Lung (tissue), 12 donors: ENCODE measurements around the gene ACOT13. TPM values are rescaled to one million over a fixed set of nuclear protein-coding genes. Genes with fewer than 3 reads are reported as not detected.
A peak's percentile ranks its signal among the peaks of the same experiment; 100 is the strongest.

ENCODE experiments used
- ATAC-seq: fragments of 200-7000 bp; cut with Tn5 transposase; one replicate; pipeline ENCODE4 v1.9.1; 2020; ENCODE audit warnings: moderate number of reproducible peaks; ENCODE audit not compliant: insufficient read depth, low FRiP score
- DNase-seq, 3 donors: peaks; one replicate each; pipeline ENCODE4 v3.0.0-alpha.2; 2013 to 2017
- H3K27ac ChIP-seq, 2 donors: one replicate each; pipeline ENCODE4 v1.5.1; 2013; ENCODE audit warnings: mild to moderate bottlenecking in 2 of 2, moderate library complexity in 2 of 2, control low read depth in 1 of 2, inconsistent platforms in 1 of 2, low read depth in 1 of 2, low read length in 1 of 2
- H3K27me3 ChIP-seq, 3 donors: one replicate each; pipeline ENCODE4 v1.5.1; 2013; ENCODE audit warnings: low read length in 2 of 3; ENCODE audit not compliant: control insufficient read depth in 3 of 3, insufficient read depth in 3 of 3
- H3K36me3 ChIP-seq, 4 donors: one replicate each; pipeline ENCODE4 v1.5.1; 2013; ENCODE audit warnings: low read length in 4 of 4, mild to moderate bottlenecking in 1 of 4, moderate library complexity in 1 of 4; ENCODE audit not compliant: control insufficient read depth in 4 of 4, insufficient read depth in 4 of 4
- H3K4me1 ChIP-seq, 5 donors: one replicate each; pipeline ENCODE4 v1.5.1; 2013; ENCODE audit warnings: low read length in 5 of 5, mild to moderate bottlenecking in 2 of 5, moderate library complexity in 1 of 5; ENCODE audit not compliant: control insufficient read depth in 5 of 5, insufficient read depth in 5 of 5
- H3K4me3 ChIP-seq: one replicate; pipeline ENCODE4 v1.5.1; 2013; ENCODE audit warnings: mild to moderate bottlenecking, control low read depth, moderate library complexity
- H3K9ac ChIP-seq, 2 donors: one replicate each; pipeline ENCODE4 v1.5.1; 2013; ENCODE audit warnings: low read length in 2 of 2, control low read depth in 1 of 2; ENCODE audit not compliant: insufficient read depth in 1 of 2
- H3K9me3 ChIP-seq, 4 donors: one replicate each; pipeline ENCODE4 v1.5.1; 2013; ENCODE audit warnings: low read length in 3 of 4, mild to moderate bottlenecking in 1 of 4, moderate library complexity in 1 of 4; ENCODE audit not compliant: control insufficient read depth in 4 of 4, insufficient read depth in 3 of 4
- WGBS, 2 donors: extraction: QIAGEN DNeasy Blood & Tissue Kit; methylation state at CpG; one replicate each; pipeline ENCODE4 v1.1.7; 2013; 5-methylcytosine and 5-hydroxymethylcytosine counted together
- polyA plus RNA-seq, 2 donors: library from polyadenylated mRNA; stranded (reverse); fragments of 200-250 nt; gene quantifications; one replicate each; pipeline ENCODE4 v1.2.1, GENCODE V29; 2013
- total RNA-seq, 2 donors: library from RNA; depleted of rRNA in 1 of 2; stranded (reverse); fragments of >200 nt in 1 of 2; gene quantifications; one replicate each; pipeline ENCODE4 v1.2.1, GENCODE V29; 2014 to 2021
- TF ChIP-seq, protein P1 (sequence below): IDR thresholded peaks from 2 replicates; pipeline ENCODE4 v1.5.1; 2012; ENCODE audit warnings: mild to moderate bottlenecking; ENCODE audit errors: control extremely low read depth, extremely low read depth
- donor health status: control.
- donor health status: control.
- donor health status: Bipolar disorder and iron deficiency.
- donor health status: healthy.
- donor health status: DM: yes; HTN: yes; CAD: no.

Gene ACOT13
- total and polyA plus RNA-seq, 4 donors = 4.7 to 59.3 (median 14.3) TPM

DNA sequence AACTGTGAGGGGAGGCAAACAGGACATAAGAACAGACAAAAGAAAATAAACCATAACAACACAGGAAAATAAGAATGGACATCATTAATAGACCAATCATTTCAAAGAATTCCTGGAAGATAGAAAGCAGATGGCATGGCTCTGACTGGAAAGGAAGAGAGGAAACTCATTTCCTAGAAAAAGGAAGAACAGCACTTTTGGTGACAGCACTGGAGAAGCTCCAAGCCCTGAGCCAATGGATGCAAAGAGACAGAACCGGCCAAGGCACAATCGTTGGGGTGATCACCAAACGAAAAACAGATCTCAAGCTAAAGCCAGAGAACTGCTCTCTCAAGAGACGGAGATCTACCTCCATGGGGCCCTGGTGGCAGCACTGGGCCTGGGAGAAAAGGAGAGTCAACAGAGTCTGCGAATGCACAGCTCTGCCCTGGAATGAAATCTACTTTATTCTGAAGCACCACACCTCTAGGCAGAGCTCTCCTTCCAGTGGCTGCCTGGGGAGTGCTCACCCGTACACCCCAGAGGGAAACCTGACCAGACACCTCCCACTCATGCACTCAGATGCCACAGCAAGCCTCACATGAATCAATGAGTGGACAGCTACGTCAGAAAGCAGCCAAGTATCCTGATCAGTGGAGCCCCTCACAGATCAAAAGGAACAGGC lies 45.1 kb upstream of the ACOT13 start:
- no peak for ATAC-seq
- Histone ChIP-seq H3K27me3 (no peaks in the 10 kb centered on the region), H3K9me3 (no peaks in the 10 kb centered on the region), H3K4me1 (no peaks in the 10 kb centered on the region), H3K36me3 (no peaks in the 10 kb centered on the region), H3K27ac (no peak overlapping the region), H3K9ac (no peak overlapping the region), H3K4me3 (no peak overlapping the region)
- WGBS, 2 donors = 73 to 87% methylated on average over 7 of the region's 7 CpGs
- DNase-seq = no peak
- TF ChIP-seq, protein P1, sequence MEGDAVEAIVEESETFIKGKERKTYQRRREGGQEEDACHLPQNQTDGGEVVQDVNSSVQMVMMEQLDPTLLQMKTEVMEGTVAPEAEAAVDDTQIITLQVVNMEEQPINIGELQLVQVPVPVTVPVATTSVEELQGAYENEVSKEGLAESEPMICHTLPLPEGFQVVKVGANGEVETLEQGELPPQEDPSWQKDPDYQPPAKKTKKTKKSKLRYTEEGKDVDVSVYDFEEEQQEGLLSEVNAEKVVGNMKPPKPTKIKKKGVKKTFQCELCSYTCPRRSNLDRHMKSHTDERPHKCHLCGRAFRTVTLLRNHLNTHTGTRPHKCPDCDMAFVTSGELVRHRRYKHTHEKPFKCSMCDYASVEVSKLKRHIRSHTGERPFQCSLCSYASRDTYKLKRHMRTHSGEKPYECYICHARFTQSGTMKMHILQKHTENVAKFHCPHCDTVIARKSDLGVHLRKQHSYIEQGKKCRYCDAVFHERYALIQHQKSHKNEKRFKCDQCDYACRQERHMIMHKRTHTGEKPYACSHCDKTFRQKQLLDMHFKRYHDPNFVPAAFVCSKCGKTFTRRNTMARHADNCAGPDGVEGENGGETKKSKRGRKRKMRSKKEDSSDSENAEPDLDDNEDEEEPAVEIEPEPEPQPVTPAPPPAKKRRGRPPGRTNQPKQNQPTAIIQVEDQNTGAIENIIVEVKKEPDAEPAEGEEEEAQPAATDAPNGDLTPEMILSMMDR = no peak

DNA sequence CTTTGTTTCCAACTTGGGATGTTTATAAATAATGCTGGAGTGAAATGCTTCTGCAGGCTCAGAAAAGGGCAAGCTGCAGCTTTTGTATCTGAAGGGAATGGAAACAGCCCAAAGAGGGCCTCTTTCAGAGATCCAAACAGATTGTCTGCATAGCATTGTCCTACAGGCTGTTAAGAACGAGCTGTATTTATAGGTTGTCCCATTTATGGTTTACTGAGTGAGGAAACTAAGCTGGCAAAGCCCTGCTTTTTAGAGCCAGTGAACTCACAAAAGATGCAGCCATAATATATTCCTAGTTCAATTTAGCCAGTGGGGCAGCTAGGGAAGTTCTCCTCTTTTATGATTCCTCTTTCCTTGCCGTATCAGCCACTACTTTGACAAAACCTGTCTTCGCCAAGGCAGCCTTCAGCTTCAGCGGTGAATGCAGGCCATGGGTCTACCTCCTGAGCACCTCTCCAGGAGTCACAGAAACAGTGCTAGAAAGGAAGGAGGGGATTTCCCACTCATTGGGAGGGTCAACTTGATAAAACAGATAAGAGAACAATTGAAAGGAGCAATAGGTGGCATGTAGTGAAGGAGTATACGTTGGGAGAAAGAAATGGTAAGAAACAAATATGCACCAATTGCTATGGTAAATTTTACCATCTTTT lies 35.9 kb upstream of the ACOT13 start:
- ATAC-seq (no peak), DNase-seq (peak in 2 of 3 donors; percentile 31 to 55)
- H3K9me3 ChIP-seq = peaks cover 0 to 2% (median 0%) of the 10 kb centered on the region in 4 donors
- TF ChIP-seq, protein P1 = no peak
- no peaks in the 10 kb centered on the region for H3K36me3 ChIP-seq
- no peak overlapping the region for H3K4me3 ChIP-seq
- H3K27me3 ChIP-seq = no peaks in the 10 kb centered on the region
- no peak overlapping the region for H3K27ac ChIP-seq
- no peak overlapping the region for H3K9ac ChIP-seq
- H3K4me1 ChIP-seq = peaks cover 0 to 5% (median 0%) of the 10 kb centered on the region in 5 donors
- 67 to 86% methylated on average over 5 of the region's 5 CpGs for WGBS, 2 donors

DNA sequence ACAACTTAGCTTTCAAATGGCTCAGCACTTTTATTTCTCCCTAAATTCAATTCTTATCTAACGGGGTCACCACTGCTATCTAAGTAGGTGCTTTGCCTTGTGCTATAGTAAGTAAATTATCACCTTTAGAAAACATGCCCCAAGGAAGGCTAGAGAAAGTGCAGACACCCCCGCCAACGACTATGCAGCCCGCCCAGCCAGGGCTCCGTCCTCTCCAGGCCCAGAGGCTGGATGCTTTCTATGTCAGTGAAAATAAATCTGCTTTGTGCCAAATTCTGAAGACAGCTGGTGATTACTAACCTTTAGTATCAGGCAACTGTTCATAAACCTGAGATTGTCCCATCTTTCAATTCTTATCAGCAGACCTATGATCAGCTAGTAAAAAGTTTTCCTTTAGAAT lies 35.2 kb upstream of the ACOT13 start:
- Histone ChIP-seq H3K4me1 (peaks cover 0 to 5% (median 0%) of the 10 kb centered on the region in 5 donors), H3K27me3 (no peaks in the 10 kb centered on the region), H3K27ac (no peak overlapping the region), H3K9me3 (peaks cover 0 to 4% (median 0%) of the 10 kb centered on the region in 4 donors), H3K9ac (no peak overlapping the region), H3K36me3 (no peaks in the 10 kb centered on the region), H3K4me3 (no peak overlapping the region)
- ATAC-seq (no peak), DNase-seq (no peak)
- TF ChIP-seq, protein P1 = no peak
- 53 to 70% methylated on average over 5 of the region's 5 CpGs for WGBS, 2 donors
